HG02610 (cell line): ENCODE measurements around the gene TRAM2.

Experiments used
- ATAC-seq: cut with Tn5 transposase; IDR thresholded peaks from one replicate; pipeline ENCODE4 v1.9.1; 2021; ENCODE audit warnings: mild to moderate bottlenecking, moderate library complexity; ENCODE audit not compliant: unreplicated experiment

Gene TRAM2

GRCh38 chr6:52571099-52571755 lies 5.6 kb downstream of the TRAM2 start:
- ATAC-seq = no peak

GRCh38 chr6:52570291-52570700 lies 6.6 kb downstream of the TRAM2 start:
- ATAC-seq = no peak

- no peak for ATAC-seq
Measured at GRCh38 chr6:52568320-52568719, 8.5 kb downstream of the TRAM2 start.

GRCh38 chr6:52566853-52567279 lies 10.0 kb downstream of the TRAM2 start:
- ATAC-seq = peak; percentile 6

- ATAC-seq = peak; percentile 77
Measured at GRCh38 chr6:52566201-52566600, 10.7 kb downstream of the TRAM2 start.

- no peak for ATAC-seq
Measured at GRCh38 chr6:52564856-52565255, 12.0 kb downstream of the TRAM2 start.

GRCh38 chr6:52562911-52563310 lies 13.9 kb downstream of the TRAM2 start:
- ATAC-seq = no peak

GRCh38 chr6:52560462-52560861 lies 16.4 kb downstream of the TRAM2 start:
- ATAC-seq = no peak

- no peak for ATAC-seq
Measured at GRCh38 chr6:52558266-52559000, 18.4 kb downstream of the TRAM2 start.

- ATAC-seq = no peak
Measured at GRCh38 chr6:52557389-52558265, 19.2 kb downstream of the TRAM2 start.

- ATAC-seq = no peak
Measured at GRCh38 chr6:52555518-52556233, 21.2 kb downstream of the TRAM2 start.

- no peak for ATAC-seq
Measured at GRCh38 chr6:52554684-52555280, 22.1 kb downstream of the TRAM2 start.

- ATAC-seq = no peak
Measured at GRCh38 chr6:52553719-52554118, 23.1 kb downstream of the TRAM2 start.

GRCh38 chr6:52553158-52553557 lies 23.7 kb downstream of the TRAM2 start:
- no peak for ATAC-seq

GRCh38 chr6:52552278-52552643 lies 24.6 kb downstream of the TRAM2 start:
- peak; percentile 91 for ATAC-seq

GRCh38 chr6:52551483-52552277 lies 25.2 kb downstream of the TRAM2 start:
- no peak for ATAC-seq

- ATAC-seq = no peak
Measured at GRCh38 chr6:52550870-52551269, 26.0 kb downstream of the TRAM2 start.

GRCh38 chr6:52550014-52550575 lies 26.8 kb downstream of the TRAM2 start:
- ATAC-seq = no peak

GRCh38 chr6:52549428-52549827 lies 27.4 kb downstream of the TRAM2 start:
- ATAC-seq = no peak
